Tibial nerve (tissue), 4 donors: ENCODE measurements around the gene ALOXE3. TPM values are rescaled to one million over a fixed set of nuclear protein-coding genes. Genes with fewer than 3 reads are reported as not detected.

ENCODE experiments used
- DNase-seq, 2 donors: peaks; one replicate each; pipeline ENCODE4 v3.0.0-alpha.2; 2019; ENCODE audit warnings: low spot score in 2 of 2
- H3K27ac ChIP-seq, 4 donors: fragments of 200-600 bp; sonication (generic) in 3 of 4; one replicate each; pipeline ENCODE4 v1.5.1; 2017 to 2019; ENCODE audit warnings: mild to moderate bottlenecking in 1 of 4
- H3K27me3 ChIP-seq, 2 donors: fragments of 200-600 bp; sonication (generic) in 1 of 2; one replicate each; pipeline versions ENCODE4 v1.5.1 to v1.6.0; 2017 to 2019
- H3K36me3 ChIP-seq, 3 donors: fragments of 200-600 bp; sonication (generic); one replicate each; pipeline ENCODE4 v1.5.1; 2018 to 2019
- H3K4me1 ChIP-seq, 4 donors: fragments of 200-600 bp; sonication (generic) in 3 of 4; one replicate each; pipeline ENCODE4 v1.5.1; 2017 to 2019
- H3K4me3 ChIP-seq, 4 donors: fragments of 200-600 bp; sonication (generic) in 3 of 4; one replicate each; pipeline ENCODE4 v1.5.1; 2017 to 2019; ENCODE audit warnings: mild to moderate bottlenecking in 1 of 4, moderate library complexity in 1 of 4
- H3K9me3 ChIP-seq, 4 donors: fragments of 200-600 bp; sonication (generic) in 3 of 4; one replicate each; pipeline ENCODE4 v1.5.1; 2017 to 2019
- CTCF ChIP-seq, 5 experiments: fragments of 200-600 bp in 3 of 5; fragments of 450-650 bp in 2 of 5; sonication (generic) in 3 of 5; IDR thresholded peaks; one replicate each; pipeline ENCODE4 v1.5.1; 2016 to 2019; ENCODE audit warnings: antibody characterized with exemption in 5 of 5, mild to moderate bottlenecking in 3 of 5, moderate library complexity in 2 of 5
- EP300 ChIP-seq, 2 donors: sonication (generic); formaldehyde crosslinking; IDR thresholded peaks; one replicate each; pipeline ENCODE4 v1.6.1; 2017; ENCODE audit warnings: antibody characterized with exemption in 2 of 2, mild to moderate bottlenecking in 1 of 2
- POLR2A ChIP-seq, 2 donors: fragments of 450-650 bp; IDR thresholded peaks; one replicate each; pipeline ENCODE4 v1.6.1; 2017; ENCODE audit warnings: antibody characterized with exemption in 2 of 2, mild to moderate bottlenecking in 2 of 2, moderate library complexity in 2 of 2
- WGBS, 2 donors: methylation state at CpG; one replicate each; pipeline ENCODE4 v1.1.5; 2018; 5-methylcytosine and 5-hydroxymethylcytosine counted together
- total RNA-seq, 4 donors: library from RNA; depleted of rRNA; stranded (reverse); fragments of >200 nt; gene quantifications; one replicate each; pipeline ENCODE4 v1.1.0, GENCODE V29; 2016

ALOXE3 gene
- total RNA-seq, 4 donors from 2014 or later = not detected

GRCh38 chr17:8163978-8164814, 45.9 kb upstream of the ALOXE3 start:
- Histone ChIP-seq H3K27me3 (no peaks in the 10 kb centered on the region), H3K36me3 (peaks cover 0 to 22% (median 3%) of the 10 kb centered on the region in 3 donors), H3K9me3 (no peaks in the 10 kb centered on the region), H3K27ac (peak overlapping the region; percentile 98 to 100 (median 100)), H3K4me1 (peaks cover 0 to 48% (median 34%) of the 10 kb centered on the region in 4 donors), H3K4me3 (peak overlapping the region in 3 of 4 donors; percentile 4 to 67 (median 9))
- 17 to 21% methylated on average over 13 of the region's 13 CpGs for WGBS, 2 donors
- no peak for TF ChIP-seq POLR2A (IDR thresholded peaks at IDR 0.05)
- peak; percentile 11 to 51 for TF ChIP-seq EP300 (IDR thresholded peaks at IDR 0.05)
- TF ChIP-seq CTCF (IDR thresholded peaks at IDR 0.05) = no peak
- peak in 1 of 2 donors; percentile 78 for DNase-seq

- peak in 1 of 2 donors; percentile 20 for DNase-seq
- WGBS, 2 donors = 4 to 12% methylated on average over 19 to 33 of the region's 55 CpGs
- Histone ChIP-seq H3K4me1 (peaks cover 0 to 57% (median 40%) of the 10 kb centered on the region in 4 donors), H3K27ac (peak overlapping the region; percentile 98 to 100 (median 100)), H3K36me3 (peaks cover 0 to 24% (median 3%) of the 10 kb centered on the region in 3 donors), H3K4me3 (peak overlapping the region; percentile 67 to 100 (median 86)), H3K9me3 (no peaks in the 10 kb centered on the region), H3K27me3 (no peaks in the 10 kb centered on the region)
- TF ChIP-seq CTCF (IDR thresholded peaks at IDR 0.05) = no peak
Observed at GRCh38 chr17:8162997-8163977, 45.0 kb upstream of the ALOXE3 start.

GRCh38 chr17:8162233-8162996, 44.1 kb upstream of the ALOXE3 start, which contains the start of gene VAMP2:
Gene VAMP2, minus strand, starts transcription at chr17:8162948. Its CDS starts 69 bp downstream, at chr17:8162879.
- no peaks in the 10 kb centered on the region for H3K9me3 ChIP-seq
- TF ChIP-seq EP300 (IDR thresholded peaks at IDR 0.05) (peak; percentile 27 to 90), CTCF (IDR thresholded peaks at IDR 0.05) (peak in 2 of 5 experiments; percentile 34 to 45), POLR2A (IDR thresholded peaks at IDR 0.05) (peak; percentile 96 to 97)
- peak; percentile 68 to 72 for DNase-seq
- peak within 1 kb of the TSS; percentile 75 to 100 (median 92) for H3K4me3 ChIP-seq
- 0 to 1% methylated on average over 12 to 50 of the region's 75 CpGs for WGBS, 2 donors
- H3K27me3 ChIP-seq = no peaks in the 10 kb centered on the region
- peaks cover 0 to 63% (median 41%) of the 10 kb centered on the region in 4 donors for H3K4me1 ChIP-seq
- H3K27ac ChIP-seq = peak within 1 kb of the TSS; percentile 98 to 100 (median 100)
- peaks cover 0 to 24% (median 3%) of the 10 kb centered on the region in 3 donors for H3K36me3 ChIP-seq

GRCh38 chr17:8161289-8162232, 43.2 kb upstream of the ALOXE3 start:
- no peak for TF ChIP-seq CTCF (IDR thresholded peaks at IDR 0.05)
- no peak for TF ChIP-seq EP300 (IDR thresholded peaks at IDR 0.05)
- TF ChIP-seq POLR2A (IDR thresholded peaks at IDR 0.05) = no peak
- Histone ChIP-seq H3K27me3 (no peaks in the 10 kb centered on the region), H3K4me1 (peaks cover 0 to 69% (median 43%) of the 10 kb centered on the region in 4 donors), H3K36me3 (peaks cover 0 to 24% (median 3%) of the 10 kb centered on the region in 3 donors), H3K9me3 (no peaks in the 10 kb centered on the region), H3K4me3 (peak overlapping the region; percentile 75 to 100 (median 92)), H3K27ac (peak overlapping the region; percentile 98 to 100 (median 100))
- 46 to 51% methylated on average over 13 to 19 of the region's 19 CpGs for WGBS, 2 donors
- DNase-seq = peak in 1 of 2 donors; percentile 12
